HG03097 (cell line): ENCODE results near the gene C1QTNF6.

Experiments
- ATAC-seq: cut with Tn5 transposase; IDR thresholded peaks from one replicate; pipeline ENCODE4 v1.9.1; 2021; ENCODE audit not compliant: unreplicated experiment, low FRiP score

C1QTNF6 gene

DNA sequence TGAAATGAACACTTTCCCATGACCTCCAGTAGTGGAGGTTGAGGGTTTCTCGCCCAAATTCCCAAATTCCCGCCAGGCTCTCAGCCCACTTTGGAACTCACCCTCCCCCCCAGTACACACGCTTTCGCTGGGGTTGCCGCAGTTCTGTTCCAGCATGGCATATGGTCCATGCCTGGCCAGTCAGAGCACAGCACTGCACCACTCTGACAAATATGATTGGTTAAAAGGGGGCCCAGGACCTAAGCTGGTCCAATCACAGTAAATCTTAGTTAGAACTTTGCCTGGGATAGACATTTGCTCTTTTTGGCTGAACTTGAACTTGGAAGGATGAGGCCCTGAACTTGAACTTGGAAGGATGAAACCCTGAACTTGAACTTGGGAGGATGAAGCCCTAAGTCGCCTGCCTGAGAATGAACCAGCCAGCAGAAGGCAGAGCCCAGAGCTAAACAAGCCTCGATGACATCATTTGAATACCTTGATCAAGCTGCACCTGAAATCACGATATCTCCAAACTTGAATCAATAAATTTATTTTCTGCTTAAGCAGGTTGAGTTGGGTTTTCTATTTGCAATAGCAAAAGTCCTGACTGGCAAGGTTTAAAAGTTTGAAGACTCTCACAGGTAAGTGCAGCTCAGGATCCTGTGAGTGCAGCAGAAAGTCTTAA lies 36.8 kb upstream of the C1QTNF6 start:
- ATAC-seq: no peak

GRCh38 chr22:37223965-37224551 lies 36.0 kb upstream of the C1QTNF6 start:
- ATAC-seq: no peak

DNA sequence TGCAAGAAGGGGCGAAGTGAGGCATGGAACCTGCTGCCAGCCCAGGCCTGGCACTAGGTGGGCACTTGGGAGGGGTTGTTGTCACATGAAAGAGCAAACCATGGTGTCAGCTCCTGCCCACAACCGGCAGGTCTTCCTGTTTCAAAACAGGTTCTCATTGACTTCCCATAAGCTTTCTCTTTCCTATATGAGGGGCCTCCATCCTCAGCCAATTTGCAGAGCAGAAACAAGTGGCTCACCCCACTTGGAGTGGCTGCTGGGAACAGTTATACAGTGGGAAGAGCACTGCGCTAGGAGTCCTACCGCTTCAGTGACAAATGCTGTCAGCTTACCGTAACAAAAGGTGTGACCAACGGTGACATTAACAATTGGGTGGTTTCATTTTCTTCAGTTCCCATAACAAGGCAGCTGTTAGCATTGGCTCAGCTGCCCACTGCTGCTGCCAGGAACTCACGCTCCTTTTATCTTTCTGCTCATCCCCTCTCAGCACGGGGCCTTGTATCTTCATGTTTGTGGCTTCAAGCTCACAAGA lies 34.5 kb upstream of the C1QTNF6 start:
- no peak for ATAC-seq

GRCh38 chr22:37221424-37222333 lies 33.6 kb upstream of the C1QTNF6 start:
- ATAC-seq: no peak

DNA sequence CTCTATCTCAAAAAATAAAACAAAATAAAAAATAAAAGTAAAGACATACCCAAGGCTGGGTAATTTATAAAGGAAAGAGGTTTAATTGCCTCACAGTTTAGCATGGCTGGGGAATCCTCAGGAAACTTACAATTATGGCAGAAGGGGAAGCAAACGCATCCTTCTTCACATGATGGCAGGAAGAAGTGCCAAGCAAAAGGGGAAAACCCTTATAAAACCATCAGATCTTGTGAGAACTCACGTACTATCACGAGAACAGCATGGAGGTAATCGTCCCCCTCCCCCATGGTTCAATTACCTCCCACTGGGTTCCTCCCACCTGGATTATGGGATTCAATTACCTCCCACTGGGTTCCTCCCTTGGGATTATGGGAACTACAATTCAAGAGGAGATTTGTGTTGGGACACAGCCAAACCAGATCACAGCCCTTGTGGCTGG lies 32.5 kb upstream of the C1QTNF6 start:
- ATAC-seq: no peak

GRCh38 chr22:37219533-37219932 lies 31.5 kb upstream of the C1QTNF6 start:
- ATAC-seq: peak; percentile 6

DNA sequence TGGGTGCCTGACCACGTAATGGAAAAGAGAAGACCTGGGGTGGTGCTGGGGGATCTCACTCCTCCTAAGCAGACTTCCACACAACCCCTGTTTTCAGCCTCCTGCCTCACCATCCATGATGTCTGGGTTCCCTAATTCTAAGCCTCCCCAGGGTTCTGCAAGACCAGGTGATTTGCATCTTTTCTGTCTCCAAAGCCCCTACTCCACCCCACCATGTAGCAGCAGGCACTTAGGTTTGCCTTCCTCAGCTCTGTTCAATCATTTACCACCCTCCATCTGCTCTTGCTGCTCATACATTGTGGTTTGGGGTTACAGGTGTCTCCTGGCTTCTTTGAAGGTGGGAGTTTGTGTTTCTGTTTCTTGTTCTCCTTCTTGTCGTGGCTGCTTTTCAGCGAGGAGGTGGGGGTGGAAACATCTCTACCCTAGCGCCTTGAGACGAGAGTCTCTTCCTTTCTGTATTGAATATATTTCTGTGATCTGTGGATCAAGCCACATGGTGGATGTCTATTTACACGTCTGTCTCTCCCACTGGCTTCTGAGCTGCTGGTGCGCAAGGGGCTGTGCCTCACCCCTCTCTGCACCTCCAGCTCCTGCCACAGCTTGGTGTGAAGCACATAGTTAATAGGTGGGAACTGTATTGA lies 30.8 kb upstream of the C1QTNF6 start:
- peak; percentile 67 for ATAC-seq

DNA sequence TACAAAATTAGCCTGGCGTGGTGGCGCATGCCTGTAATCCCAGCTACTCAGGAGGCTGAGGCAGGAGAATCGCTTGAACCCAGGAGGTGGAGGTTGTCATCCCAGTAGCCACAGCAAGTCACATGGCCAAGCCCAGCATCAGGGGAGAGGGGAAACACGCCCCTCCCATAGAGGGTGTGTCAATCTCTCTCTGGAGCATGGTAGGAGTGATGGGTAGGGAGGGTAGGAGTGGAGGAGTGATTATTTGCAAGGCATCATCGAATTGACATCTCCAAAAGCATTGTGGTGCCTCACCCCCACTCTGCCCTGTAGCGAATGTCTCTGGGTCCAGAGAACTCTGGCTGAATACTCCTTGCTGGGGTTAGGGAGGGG lies 30.3 kb upstream of the C1QTNF6 start:
- ATAC-seq: no peak

DNA sequence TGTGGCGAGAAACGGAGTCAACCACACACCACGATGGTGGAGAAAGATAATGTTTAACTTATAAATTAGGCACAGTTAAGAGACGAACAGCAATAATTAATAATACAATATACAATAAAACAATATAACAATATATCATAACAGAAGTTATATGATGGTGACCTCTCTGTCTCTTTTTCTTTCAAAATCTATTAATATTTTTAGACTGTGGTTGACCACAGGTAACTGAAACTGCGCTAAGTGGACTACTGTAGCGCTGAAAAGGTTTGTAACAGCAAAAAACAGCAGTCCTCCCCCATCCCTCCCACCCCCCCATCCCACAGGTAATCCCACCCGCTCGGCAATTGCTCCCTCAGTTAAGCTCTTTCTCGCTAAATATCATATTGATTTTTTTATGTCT lies 27.8 kb upstream of the C1QTNF6 start:
- no peak for ATAC-seq

- ATAC-seq: no peak
These were observed 26.6 kb upstream of the C1QTNF6 start for GRCh38 chr22:37214731-37215030.

GRCh38 chr22:37213941-37214730 lies 26.1 kb upstream of the C1QTNF6 start:
- no peak for ATAC-seq

- ATAC-seq: no peak
These were observed 25.3 kb upstream of the C1QTNF6 start for GRCh38 chr22:37213218-37213855.

DNA sequence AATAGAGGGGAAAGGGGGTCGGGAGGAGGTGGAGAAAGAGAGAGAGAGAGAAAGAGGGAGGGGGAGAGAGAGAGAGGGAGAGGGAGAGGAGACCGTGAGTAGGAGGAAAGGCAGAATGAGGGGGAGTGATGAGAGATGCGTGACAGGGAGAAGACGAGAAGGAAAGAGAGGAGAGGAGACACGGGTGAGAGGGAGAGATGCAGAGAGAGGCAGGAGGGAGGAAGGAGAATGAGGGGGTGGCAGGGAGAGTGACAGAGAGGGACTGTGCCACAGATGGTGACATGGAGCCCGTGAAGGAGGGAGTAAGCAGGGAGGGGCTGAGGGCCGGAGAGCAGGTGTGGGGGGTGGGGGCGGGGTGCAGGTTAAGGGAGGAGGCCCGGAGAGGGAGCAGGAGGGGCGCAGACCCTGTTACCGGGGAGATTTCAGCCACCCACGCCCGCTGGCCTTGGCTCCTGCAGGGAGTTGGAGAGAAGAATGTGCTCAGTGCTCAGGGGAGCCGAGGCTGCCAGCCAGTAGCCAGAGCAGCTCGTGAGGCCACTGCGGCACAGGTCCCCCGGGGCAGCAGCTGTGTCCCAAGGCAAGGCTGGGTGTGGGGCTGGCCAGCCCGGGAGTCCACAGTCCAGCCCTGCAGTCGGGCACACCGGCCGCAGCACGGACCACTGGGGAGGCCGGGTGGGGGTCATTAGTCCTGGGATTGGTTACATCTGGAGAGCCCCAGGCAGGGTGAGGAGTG lies 24.3 kb upstream of the C1QTNF6 start, which contains the start of gene SSTR3:
Gene SSTR3, minus strand, starts transcription at position 304 of the 733 bp plus-strand sequence. CDS start 4,674 bp downstream, outside the sequence.
- ATAC-seq: no peak

DNA sequence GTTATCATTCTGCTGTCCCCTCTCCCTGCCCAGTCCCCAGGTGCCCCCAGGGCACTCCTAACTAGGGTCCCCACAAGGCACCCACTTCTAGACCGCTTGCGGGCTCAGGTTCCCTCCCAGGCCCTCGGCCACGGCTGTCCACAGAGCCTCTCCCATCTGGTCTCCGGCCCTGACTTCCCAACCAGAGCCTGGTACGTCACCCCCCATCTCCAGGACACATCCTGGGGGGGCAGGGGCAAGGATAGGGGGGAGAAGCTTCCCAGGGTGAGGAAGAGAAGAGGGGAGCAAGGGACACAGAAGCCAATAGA lies 23.8 kb upstream of the C1QTNF6 start:
- no peak for ATAC-seq

- no peak for ATAC-seq
These were observed 23.2 kb upstream of the C1QTNF6 start for GRCh38 chr22:37211075-37211865.

DNA sequence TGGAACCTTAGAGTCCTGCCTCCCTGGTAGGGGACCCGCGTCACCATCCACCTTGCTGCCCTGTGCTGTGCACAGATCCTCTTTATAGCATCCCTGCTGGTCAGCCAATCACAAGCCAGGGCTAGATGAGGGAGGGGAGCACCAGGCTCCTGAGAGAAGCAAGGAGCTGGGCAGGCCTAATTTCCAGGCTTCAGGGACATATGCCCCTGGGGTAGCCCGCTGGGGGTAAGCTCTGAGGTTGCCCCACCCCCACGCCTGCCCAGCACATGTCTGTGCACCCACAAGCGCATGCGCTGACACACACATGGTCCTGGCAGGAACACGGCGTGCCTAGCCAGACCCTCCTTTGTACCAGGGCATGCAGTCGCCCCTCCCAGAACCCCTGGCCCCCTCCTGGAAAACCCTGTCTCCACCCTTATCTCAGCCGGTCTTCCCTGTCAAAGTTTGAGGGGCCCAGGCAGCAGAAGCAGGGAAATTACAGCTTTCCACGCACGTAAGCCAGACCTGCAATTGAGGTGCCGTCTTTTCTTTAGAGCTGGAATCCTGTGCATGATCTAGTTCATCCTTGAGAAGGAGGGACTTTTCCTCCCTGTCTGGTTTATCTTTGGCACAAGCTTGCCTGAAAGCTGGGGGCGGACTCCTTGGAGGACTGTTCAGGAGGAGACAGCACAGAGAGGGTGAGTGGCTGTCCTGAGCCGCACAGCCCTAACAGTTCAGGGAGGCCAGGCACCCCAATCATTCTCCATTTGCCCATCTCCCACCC lies 22.2 kb upstream of the C1QTNF6 start:
- no peak for ATAC-seq

- no peak for ATAC-seq
These were observed 21.2 kb upstream of the C1QTNF6 start for GRCh38 chr22:37209140-37209845.
